HG03378 (cell line): ENCODE results near the gene COPS7A.

ENCODE experiments used
- ATAC-seq: cut with Tn5 transposase; IDR thresholded peaks from one replicate; pipeline ENCODE4 v1.9.1; 2021; ENCODE audit warnings: mild to moderate bottlenecking, moderate library complexity; ENCODE audit not compliant: unreplicated experiment

COPS7A gene, protein sequence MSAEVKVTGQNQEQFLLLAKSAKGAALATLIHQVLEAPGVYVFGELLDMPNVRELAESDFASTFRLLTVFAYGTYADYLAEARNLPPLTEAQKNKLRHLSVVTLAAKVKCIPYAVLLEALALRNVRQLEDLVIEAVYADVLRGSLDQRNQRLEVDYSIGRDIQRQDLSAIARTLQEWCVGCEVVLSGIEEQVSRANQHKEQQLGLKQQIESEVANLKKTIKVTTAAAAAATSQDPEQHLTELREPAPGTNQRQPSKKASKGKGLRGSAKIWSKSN

DNA sequence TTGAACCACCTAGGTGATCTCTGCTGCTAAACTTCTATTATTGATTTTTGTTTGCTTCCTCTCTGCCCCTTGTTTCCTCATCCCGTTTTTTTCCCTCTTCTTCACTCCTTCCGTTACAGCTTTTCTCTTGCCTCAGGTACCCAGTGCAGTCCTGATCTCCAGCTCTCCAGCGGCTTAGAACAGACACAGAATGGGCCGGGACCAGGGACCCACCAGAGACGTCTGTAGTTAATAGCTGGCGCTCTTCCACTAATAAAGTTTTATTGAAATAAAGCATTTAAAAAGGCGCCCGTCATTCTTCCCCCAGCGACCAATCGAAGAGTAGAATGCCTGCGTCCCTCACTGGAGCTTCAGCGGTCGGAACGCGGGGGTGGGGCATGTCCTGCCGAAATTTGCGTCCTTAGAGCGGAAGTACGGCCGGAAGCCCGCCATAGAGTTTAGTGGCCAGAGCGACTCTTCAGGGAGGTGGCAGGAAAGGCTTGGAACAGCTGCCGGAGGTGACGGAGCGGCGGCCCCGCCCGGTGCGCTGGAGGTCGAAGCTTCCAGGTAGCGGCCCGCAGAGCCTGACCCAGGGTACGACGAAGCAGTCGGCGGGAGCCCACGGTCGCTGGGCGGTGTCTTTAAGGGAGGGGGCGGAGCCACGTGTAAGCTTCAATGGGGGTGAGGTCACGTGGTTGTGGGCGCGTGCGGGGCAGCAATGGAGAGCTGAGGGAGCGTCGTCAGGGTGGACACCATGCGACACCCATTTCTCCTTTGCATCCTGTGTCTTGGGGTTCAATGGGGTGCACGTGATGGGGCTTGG lies at the start of gene COPS7A:
Gene COPS7A (plus strand): TSS at position 440 of the 802 bp plus-strand sequence. CDS start 611 bp downstream, outside the sequence.
- peak; percentile 87 for ATAC-seq

DNA sequence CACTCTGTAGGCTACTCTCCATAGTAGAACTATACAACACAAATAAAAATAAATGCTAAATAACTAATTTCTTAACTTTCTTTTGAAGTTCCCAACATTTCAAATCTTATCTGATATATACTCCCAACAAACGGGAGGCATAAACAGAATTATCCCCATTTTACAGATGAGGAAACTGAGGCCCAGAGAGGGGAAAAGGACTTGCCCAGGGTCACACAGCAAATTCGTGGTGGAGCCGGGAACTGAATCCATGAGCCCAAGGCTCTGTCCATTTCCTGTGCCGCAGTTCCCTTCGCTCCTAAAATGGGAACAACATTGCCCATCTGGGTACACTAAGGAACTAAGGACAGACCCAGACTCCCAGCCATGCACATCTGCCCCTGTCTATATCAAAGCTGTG lies 46.9 kb upstream of the COPS7A start:
- ATAC-seq: no peak

DNA sequence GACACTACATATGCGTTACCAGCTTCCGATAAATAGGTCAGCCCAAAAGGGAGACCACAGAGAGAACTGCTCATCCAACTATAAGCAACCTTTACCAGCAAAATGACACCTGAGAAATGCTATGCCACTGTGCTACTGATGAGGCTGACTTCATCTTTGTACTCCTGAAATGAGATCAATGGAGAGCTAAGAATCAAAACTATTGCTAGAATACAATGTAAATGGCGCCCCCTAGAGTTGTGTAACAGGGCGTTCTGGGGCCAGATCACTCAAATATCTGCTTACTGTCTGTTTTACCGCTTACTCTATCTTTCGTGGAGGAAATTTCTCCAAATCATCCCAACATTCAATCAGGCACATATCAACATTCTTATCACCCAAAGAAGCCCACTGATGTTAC lies 39.2 kb upstream of the COPS7A start:
- ATAC-seq: no peak

DNA sequence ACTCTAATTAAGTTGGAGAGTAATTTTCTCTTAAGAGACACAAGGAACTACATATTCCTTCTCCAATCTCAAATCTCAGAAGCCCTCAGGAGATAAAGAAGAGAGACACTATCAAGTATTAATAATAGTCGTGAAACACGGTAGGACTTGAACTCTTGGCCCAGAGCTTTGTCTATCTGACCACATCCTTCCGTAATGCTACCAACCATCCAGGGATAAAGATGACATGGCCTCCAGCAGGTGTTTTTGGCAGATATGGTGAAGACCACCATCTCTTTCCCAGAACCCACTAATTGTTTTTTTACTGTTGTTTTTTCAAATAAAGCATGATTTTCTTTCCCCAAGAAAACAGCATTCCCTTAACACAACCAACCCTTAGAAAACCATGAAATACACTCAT lies 38.0 kb upstream of the COPS7A start:
- ATAC-seq: no peak

GRCh38 chr12:6688543-6688998 lies 35.3 kb upstream of the COPS7A start:
- ATAC-seq: peak; percentile 4

- peak; percentile 80 for ATAC-seq
These were observed 34.6 kb upstream of the COPS7A start, which contains the start of gene ZNF384 for GRCh38 chr12:6688999-6689882. ZNF384 (minus strand) TSS chr12:6689375; CDS start chr12:6679520, 9,855 bp downstream.

DNA sequence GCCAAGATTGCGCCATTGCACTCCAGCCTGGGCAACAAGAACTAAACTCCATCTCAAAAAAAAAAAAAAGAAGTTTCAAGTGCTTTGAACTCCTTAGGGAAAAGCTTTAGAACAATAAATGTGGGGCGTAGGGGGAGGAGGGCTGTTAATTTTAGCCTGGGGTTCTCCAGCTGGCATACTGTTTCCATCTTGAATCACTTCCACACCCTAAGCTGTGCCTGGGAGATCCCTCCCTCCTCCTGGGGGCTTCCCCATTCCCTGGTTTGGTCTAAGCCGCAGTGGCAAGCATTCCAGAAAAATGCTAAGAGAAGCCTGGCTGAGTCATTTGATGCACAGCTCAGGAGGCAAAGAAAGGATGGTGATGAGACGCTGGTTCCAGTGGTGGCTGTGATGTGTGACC lies 32.4 kb upstream of the COPS7A start:
- ATAC-seq: no peak

DNA sequence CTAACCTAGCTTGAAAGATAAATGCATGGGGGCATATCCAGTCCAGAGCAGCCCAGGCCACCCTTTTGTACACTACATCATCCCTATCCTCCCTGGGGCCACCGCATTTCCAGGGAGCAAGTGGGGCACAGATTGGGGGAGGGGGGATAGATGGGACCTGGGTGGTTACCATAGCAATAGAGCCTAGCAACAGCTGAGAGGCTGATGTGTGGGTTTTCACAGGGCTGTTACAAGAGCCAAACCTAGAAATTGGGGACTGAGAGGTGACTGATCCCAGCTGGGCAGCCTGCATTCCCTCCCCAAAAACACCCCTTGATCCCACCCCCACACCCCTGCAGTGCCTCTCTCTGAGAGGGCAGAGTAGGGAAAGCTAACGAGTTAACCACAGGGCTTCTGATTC lies 31.0 kb upstream of the COPS7A start:
- ATAC-seq: no peak

DNA sequence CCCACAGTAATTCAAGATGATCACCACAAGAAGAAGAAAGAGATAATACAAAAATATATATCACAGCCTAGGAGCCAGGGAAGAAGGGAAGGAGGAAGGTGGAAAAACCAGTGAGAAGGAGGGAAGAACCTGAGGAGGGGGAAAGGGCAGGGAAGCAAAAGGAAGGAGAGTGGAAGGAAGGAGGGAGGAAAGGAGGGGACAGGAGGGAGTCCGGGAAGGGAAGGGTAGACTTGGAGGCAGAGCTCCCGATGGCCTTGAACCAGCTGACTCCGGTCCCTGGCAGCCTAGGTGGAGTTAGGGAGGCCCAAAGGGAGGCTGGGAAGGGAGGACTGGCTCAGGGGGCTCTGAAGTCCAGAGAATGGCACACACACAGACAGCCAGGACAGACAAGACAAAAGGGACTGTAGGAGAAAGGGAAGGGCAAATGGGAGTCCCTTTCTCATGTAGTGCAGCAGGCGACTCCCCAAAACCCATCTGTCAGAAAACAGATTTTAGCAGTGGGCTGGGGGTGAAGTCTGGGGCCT lies 30.0 kb upstream of the COPS7A start:
- ATAC-seq: no peak

DNA sequence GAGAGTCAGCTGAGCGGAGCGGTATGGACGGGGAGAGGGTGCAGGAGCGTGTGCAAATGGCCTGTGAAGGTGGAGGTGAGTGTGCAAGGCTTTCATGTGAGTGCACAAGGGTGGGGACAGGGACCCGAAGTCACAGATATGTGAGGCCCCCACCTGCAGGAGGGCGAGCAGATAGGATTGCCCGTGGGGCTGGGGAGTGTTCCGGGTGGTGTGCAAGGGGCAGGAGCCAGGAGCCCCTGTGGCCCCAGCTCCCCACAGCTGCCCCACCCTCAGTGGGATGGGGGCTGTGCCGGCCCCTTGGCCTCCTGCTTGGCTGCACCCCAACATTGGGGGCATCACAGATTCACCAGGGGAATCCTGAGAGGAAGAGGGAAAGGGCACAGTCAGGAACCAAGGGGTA lies 29.1 kb upstream of the COPS7A start:
- ATAC-seq: no peak

DNA sequence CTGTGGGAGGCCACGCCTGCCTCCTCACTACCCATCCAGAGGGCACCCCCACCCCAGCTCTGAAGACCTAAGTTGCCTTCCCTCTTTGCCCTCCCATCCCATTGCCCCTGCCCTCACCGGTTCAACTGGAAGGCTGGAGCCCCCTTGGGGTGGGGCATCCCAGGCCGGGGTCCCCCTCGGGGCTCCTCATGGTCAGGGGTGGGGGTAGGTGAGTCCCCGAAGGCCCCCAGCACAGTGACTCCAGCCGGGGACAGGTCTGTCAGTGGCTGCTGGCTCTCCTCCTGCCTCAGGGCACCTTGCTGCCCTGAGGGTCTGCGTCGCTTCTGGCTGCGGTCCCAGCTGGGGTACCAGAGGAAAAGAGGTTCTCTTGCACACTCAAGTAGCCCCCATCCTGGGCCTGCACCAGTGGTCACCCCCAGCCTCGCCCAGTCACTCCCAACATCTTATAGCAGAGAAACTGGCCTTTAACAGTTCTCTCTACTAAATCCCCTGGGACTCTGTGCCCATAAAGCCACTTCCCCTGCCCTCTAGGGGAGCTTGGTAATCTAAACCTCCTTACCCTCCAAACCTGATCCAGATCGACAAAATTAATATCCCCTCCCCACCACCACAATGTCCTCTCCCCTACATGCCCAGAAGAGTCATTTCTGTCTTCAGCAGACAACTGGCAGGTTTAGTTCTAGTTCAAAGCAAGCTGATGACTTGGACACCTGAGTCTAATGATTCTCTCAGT lies 28.4 kb upstream of the COPS7A start:
- ATAC-seq: no peak

GRCh38 chr12:6696690-6697583 lies 26.9 kb upstream of the COPS7A start:
- no peak for ATAC-seq

- no peak for ATAC-seq
These were observed 26.1 kb upstream of the COPS7A start for GRCh38 chr12:6697584-6698351.

DNA sequence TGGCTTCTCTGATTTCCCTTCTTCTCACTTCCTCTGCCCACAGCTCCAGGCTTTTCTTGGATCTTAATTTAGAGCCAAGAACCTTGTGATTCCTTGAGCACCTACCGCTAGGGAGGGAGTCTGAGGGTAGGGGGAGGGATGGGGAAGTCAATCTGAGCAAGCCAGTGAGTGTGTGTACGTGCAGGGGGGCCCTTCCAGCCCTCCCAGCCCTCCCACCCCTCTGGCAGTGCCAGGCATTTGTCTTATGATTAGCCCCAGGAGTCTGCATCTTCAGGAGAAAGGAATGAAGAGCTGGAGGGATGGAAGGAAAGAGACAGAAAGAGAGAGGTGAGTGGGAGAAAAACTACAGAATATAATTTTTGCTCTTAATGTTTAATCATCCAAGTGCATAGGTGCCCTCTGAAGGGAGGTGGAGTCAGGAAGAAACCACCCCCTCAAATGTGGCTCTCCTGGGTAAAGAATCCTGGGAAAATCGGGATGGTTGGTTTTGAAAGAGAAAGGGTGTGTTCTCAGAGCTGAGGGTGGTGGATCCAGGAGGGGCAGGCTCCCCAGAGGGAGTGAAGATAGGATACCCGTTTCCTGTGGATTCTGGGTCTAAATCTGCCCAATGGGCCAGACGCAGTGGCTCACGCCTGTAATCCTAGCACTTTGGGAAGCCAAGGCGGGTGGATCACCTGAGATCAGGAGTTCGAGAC lies 25.3 kb upstream of the COPS7A start:
- ATAC-seq: no peak

DNA sequence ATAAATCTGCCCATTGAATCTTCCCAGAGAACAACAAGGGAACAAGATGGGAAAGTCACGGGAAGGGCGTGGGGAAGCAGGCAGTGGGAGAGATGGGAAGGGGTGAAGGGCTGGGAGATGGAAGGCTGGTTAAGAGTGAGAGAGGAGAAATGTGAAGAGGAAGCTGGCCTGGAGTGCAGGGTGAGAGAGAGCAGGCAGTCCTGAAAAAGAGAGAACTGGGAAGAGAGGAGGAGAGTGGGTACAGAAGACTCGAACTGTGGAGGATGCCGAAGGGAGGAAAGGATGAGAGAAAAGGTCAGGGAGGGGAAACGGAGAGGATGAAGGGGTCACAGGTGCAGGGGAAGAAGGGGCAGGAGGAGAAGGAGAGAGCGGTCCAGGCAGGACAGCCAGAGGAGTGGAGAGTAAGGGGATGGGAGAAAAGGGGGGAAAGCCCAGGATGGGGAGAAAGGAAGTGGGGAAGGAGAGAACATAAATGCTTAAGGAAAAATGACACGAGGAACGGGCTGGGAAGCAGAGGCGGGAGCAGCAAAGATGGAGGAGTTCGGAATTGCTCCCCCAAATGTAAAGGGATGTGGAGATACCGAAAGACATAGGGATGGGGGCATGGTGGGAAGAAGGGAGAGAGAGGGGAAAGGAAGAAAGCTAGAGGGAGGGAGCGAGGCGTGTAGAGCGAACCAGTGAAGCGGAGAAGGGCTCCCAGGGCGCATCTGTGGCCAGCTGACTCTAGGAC lies 24.4 kb upstream of the COPS7A start:
- ATAC-seq: no peak

DNA sequence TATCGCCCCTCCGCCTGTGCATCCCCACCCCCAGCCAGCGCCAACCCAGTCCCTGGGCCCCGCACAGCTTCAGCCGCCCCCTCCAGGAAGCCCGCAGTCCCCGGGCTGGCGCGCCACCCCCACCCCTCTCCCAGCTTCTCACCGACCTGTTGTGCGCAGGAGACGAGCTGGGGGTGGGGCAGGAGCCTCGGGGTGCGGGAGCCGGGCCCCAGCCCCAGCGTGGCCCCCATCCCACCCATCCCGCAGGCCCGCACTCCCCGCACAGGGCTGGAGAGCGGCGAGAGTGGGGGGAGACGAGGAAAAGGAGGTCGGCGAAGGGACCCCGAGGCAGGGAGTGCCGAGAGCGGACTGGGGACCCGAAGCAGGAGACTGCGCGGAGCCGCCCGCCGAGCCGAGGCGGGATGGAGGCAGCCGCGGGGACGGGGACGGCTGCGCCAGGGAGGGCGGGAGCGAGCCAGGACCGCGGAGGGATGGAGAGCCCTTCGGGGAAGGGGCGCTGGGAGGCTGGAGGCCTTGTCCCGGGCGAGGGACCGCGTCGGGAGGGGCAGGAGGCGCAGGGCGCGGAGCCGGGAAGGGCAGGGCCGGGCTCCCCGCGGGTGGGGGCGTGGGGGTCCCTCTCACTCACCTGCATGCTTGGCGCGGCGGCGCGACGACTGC lies 23.7 kb upstream of the COPS7A start:
- ATAC-seq: no peak

GRCh38 chr12:6700646-6701051 lies 23.2 kb upstream of the COPS7A start, which contains the start of gene PIANP:
PIANP (minus strand) TSS chr12:6700815; CDS start chr12:6698061, 2,754 bp downstream.
- no peak for ATAC-seq
